Natural killer cell (primary cell): ENCODE results near the gene NKAIN4. TPM values are rescaled to one million over a fixed set of nuclear protein-coding genes. Genes with fewer than 3 reads are reported as not detected.

Experiments
- ATAC-seq, 3 donors: fragments of 150-1000 bp in 2 of 3; fragments of 200-7000 bp in 1 of 3; cut with Tn5 transposase; 1 replicate in 1 of 3; 2 replicates in 2 of 3; pipeline ENCODE4 v1.10.0; 2021; ENCODE audit warnings: mild to moderate bottlenecking in 2 of 3, moderate library complexity in 2 of 3
- DNase-seq, 2 donors: peaks; one replicate each; pipeline versions ENCODE4 v3.0.0 to v3.0.0-alpha.2; 2013 to 2021; ENCODE audit warnings: mixed read lengths in 1 of 2
- H3K27ac ChIP-seq: one replicate; pipeline ENCODE4 v1.5.1; 2013; ENCODE audit warnings: mild to moderate bottlenecking, low read length
- H3K27me3 ChIP-seq: one replicate; pipeline ENCODE4 v1.6.1; 2013; ENCODE audit warnings: low read length; ENCODE audit not compliant: control insufficient read depth, insufficient read depth
- H3K36me3 ChIP-seq: one replicate; pipeline ENCODE4 v1.6.1; 2013; ENCODE audit warnings: low read length; ENCODE audit not compliant: control insufficient read depth, insufficient read depth
- H3K4me1 ChIP-seq: one replicate; pipeline ENCODE4 v1.6.1; 2013; ENCODE audit warnings: low read length; ENCODE audit not compliant: control insufficient read depth, insufficient read depth
- H3K4me3 ChIP-seq: one replicate; pipeline ENCODE4 v1.5.1; 2013; ENCODE audit warnings: low read length
- H3K9me3 ChIP-seq: one replicate; pipeline ENCODE4 v1.6.1; 2013; ENCODE audit warnings: low read length; ENCODE audit not compliant: control insufficient read depth, insufficient read depth
- H3K27ac Mint-ChIP-seq, 2 donors: one replicate each; pipeline ENCODE4 v1.8.0; 2022; ENCODE audit warnings: mild to moderate bottlenecking in 2 of 2, mixed read lengths in 2 of 2, moderate library complexity in 1 of 2
- H3K27me3 Mint-ChIP-seq, 2 donors: one replicate each; pipeline ENCODE4 v1.8.0; 2022; ENCODE audit warnings: low read depth in 2 of 2, mixed read lengths in 2 of 2
- H3K36me3 Mint-ChIP-seq: one replicate; pipeline ENCODE4 v1.8.0; 2022; ENCODE audit warnings: mixed read lengths
- H3K4me1 Mint-ChIP-seq, 2 donors: one replicate each; pipeline ENCODE4 v1.8.0; 2022; ENCODE audit warnings: mixed read lengths in 2 of 2
- H3K4me3 Mint-ChIP-seq: one replicate; pipeline ENCODE4 v1.8.0; 2022; ENCODE audit warnings: mild to moderate bottlenecking, moderate library complexity, mixed read lengths
- H3K9me3 Mint-ChIP-seq, 2 donors: one replicate each; pipeline ENCODE4 v1.8.0; 2022; ENCODE audit warnings: mixed read lengths in 2 of 2
- CTCF ChIP-seq: fragments of 200-600 bp; IDR thresholded peaks from one replicate; pipeline ENCODE4 v1.8.0; 2022; ENCODE audit warnings: antibody characterized with exemption
- WGBS: methylation state at CpG from one replicate; pipeline ENCODE4 v1.1.7; 2013; ENCODE audit warnings: missing lambda C conversion rate; ENCODE audit not compliant: insufficient coverage; 5-methylcytosine and 5-hydroxymethylcytosine counted together
- intact Hi-C: fragments of 100-400 bp; cut with micrococcal nuclease; formaldehyde crosslinking; loops from one replicate; pipeline ENCODE4 v1.14.2; 2022
- total RNA-seq, 4 donors: library from RNA; stranded (reverse); fragments of 120-200 nt in 1 of 4; gene quantifications; one replicate each; pipeline versions ENCODE4 v1.2.3 to v1.2.4, GENCODE V29; 2013 to 2022

Gene NKAIN4
- total RNA-seq, 3 donors from 2014 or later (not counting 1 experiment from before 2014, with no cell fraction given): not detected

GRCh38 chr20:63265891-63266515, 11.7 kb upstream of the NKAIN4 start:
- no peaks in the 10 kb centered on the region for H3K9me3 ChIP-seq
- DNase-seq (no peak), ATAC-seq (no peak)
- H3K27me3 ChIP-seq: no peaks in the 10 kb centered on the region
- no peak overlapping the region for H3K4me3 ChIP-seq
- H3K27ac Mint-ChIP-seq: no peak overlapping the region
- H3K4me3 Mint-ChIP-seq: no peak overlapping the region
- peaks cover 0 to 6% of the 10 kb centered on the region in 2 donors for H3K4me1 Mint-ChIP-seq
- WGBS: 77% methylated on average over 12 of the region's 12 CpGs
- peaks cover 10 to 17% of the 10 kb centered on the region in 2 donors for H3K27me3 Mint-ChIP-seq
- no peaks in the 10 kb centered on the region for H3K36me3 ChIP-seq
- peaks cover 7% of the 10 kb centered on the region for H3K4me1 ChIP-seq
- H3K27ac ChIP-seq: no peak overlapping the region
- intact Hi-C loops: no loop called here
- TF ChIP-seq CTCF: no peak
- H3K9me3 Mint-ChIP-seq: no peaks in the 10 kb centered on the region
- H3K36me3 Mint-ChIP-seq: no peaks in the 10 kb centered on the region

GRCh38 chr20:63264519-63264918, 10.3 kb upstream of the NKAIN4 start:
- Histone ChIP-seq H3K4me1 (peaks cover 7% of the 10 kb centered on the region), H3K36me3 (no peaks in the 10 kb centered on the region), H3K9me3 (no peaks in the 10 kb centered on the region), H3K4me3 (no peak overlapping the region), H3K27me3 (no peaks in the 10 kb centered on the region), H3K27ac (no peak overlapping the region)
- Mint-ChIP-seq H3K9me3 (no peaks in the 10 kb centered on the region), H3K36me3 (no peaks in the 10 kb centered on the region), H3K27ac (no peak overlapping the region), H3K4me1 (peaks cover 0 to 6% of the 10 kb centered on the region in 2 donors), H3K27me3 (peaks cover 11 to 17% of the 10 kb centered on the region in 2 donors), H3K4me3 (no peak overlapping the region)
- ATAC-seq (no peak), DNase-seq (no peak)
- WGBS: 77% methylated on average over 14 of the region's 14 CpGs
- TF ChIP-seq CTCF: no peak
- intact Hi-C loops: no loop called here

GRCh38 chr20:63264000-63264399, 9.7 kb upstream of the NKAIN4 start:
- no peaks in the 10 kb centered on the region for H3K27me3 ChIP-seq
- Mint-ChIP-seq H3K27ac (no peak overlapping the region), H3K36me3 (no peaks in the 10 kb centered on the region), H3K27me3 (peaks cover 16 to 17% of the 10 kb centered on the region in 2 donors), H3K4me1 (peaks cover 0 to 6% of the 10 kb centered on the region in 2 donors), H3K4me3 (no peak overlapping the region), H3K9me3 (no peaks in the 10 kb centered on the region)
- no peaks in the 10 kb centered on the region for H3K36me3 ChIP-seq
- no peak for TF ChIP-seq CTCF
- H3K4me1 ChIP-seq: peaks cover 7% of the 10 kb centered on the region
- DNase-seq (no peak), ATAC-seq (no peak)
- intact Hi-C loops: no loop called here
- no peak overlapping the region for H3K27ac ChIP-seq
- WGBS: 88% methylated on average over 10 of the region's 10 CpGs
- no peaks in the 10 kb centered on the region for H3K9me3 ChIP-seq
- no peak overlapping the region for H3K4me3 ChIP-seq

DNA sequence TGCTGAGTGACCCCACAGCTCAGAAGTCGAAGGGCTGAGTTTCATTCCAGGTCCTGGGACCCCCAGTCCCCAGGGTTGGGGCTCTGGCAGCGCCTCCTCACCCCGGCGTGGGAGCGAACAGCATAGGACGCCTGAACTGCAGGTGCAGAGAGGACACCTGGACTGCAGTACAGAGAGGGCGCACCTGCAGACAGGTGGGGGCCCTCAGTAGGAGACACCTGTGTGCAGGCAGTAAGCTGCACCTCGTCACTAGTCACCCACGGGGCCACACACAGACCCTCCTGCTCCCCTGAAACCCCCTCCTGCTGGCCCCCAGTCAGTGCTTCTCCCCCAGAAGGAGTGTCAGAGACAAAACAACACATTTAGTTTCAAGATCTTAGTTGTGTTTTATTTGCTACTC, 8.6 kb upstream of the NKAIN4 start:
- WGBS: 88% methylated on average over 9 of the region's 9 CpGs
- DNase-seq (no peak), ATAC-seq (no peak)
- Histone ChIP-seq H3K27ac (no peak overlapping the region), H3K4me1 (peaks cover 7% of the 10 kb centered on the region), H3K4me3 (no peak overlapping the region), H3K27me3 (no peaks in the 10 kb centered on the region), H3K36me3 (no peaks in the 10 kb centered on the region), H3K9me3 (no peaks in the 10 kb centered on the region)
- no peak overlapping the region for H3K27ac Mint-ChIP-seq
- peaks cover 15 to 16% of the 10 kb centered on the region in 2 donors for H3K27me3 Mint-ChIP-seq
- H3K4me3 Mint-ChIP-seq: no peak overlapping the region
- intact Hi-C loops: no loop called here
- no peaks in the 10 kb centered on the region for H3K36me3 Mint-ChIP-seq
- H3K9me3 Mint-ChIP-seq: no peaks in the 10 kb centered on the region
- TF ChIP-seq CTCF: no peak
- peaks cover 0 to 6% of the 10 kb centered on the region in 2 donors for H3K4me1 Mint-ChIP-seq
